SIG-M5 treated with dmso at 0.1 percent for 504 hours (cell line): Measurements from ENCODE around the gene TMC6.
A peak's percentile ranks its signal among the peaks of the same experiment; 100 is the strongest.
"Not testable (repeated sequence)": the region's sequence is repeated elsewhere in the genome, so short reads cannot be mapped to it uniquely, and the experiment has no call there.

Experiments
- DNase-seq: peaks from one replicate; lab custom pipeline; 2025; ENCODE audit not compliant: unreplicated experiment; lab: John Stamatoyannopoulos, UW

TMC6 gene

GRCh38 chr17:78125138-78125913, 3.2 kb downstream of the TMC6 start:
- no peak for DNase-seq

GRCh38 chr17:78124836-78125137, 3.8 kb downstream of the TMC6 start:
- DNase-seq: no peak

- peak; percentile 92 for DNase-seq
These were observed 4.3 kb downstream of the TMC6 start for GRCh38 chr17:78124081-78124835.

- DNase-seq: no peak
These were observed 5.2 kb downstream of the TMC6 start for GRCh38 chr17:78123258-78123929.

GRCh38 chr17:78122931-78123249, 5.7 kb downstream of the TMC6 start:
- no peak for DNase-seq

- DNase-seq: no peak
These were observed 6.2 kb downstream of the TMC6 start for GRCh38 chr17:78122216-78122930.

- no peak for DNase-seq
These were observed 6.7 kb downstream of the TMC6 start for GRCh38 chr17:78121801-78122215.

- no peak for DNase-seq
These were observed 7.4 kb downstream of the TMC6 start for GRCh38 chr17:78120971-78121800.

- no peak for DNase-seq
These were observed 8.0 kb downstream of the TMC6 start for GRCh38 chr17:78120537-78120936.

- no peak for DNase-seq
These were observed 9.7 kb downstream of the TMC6 start for GRCh38 chr17:78118801-78119241.

GRCh38 chr17:78117027-78117981, 11.3 kb downstream of the TMC6 start:
- no peak for DNase-seq

- no peak for DNase-seq
These were observed 12.1 kb downstream of the TMC6 start for GRCh38 chr17:78116411-78116810.

GRCh38 chr17:78115803-78116202, 12.8 kb downstream of the TMC6 start:
- not testable (repeated sequence) for DNase-seq

GRCh38 chr17:78114831-78115723, 13.5 kb downstream of the TMC6 start:
- no peak for DNase-seq

- peak; percentile 28 for DNase-seq
These were observed 14.5 kb downstream of the TMC6 start for GRCh38 chr17:78113804-78114785.

- DNase-seq: peak; percentile 56
These were observed 15.8 kb downstream of the TMC6 start for GRCh38 chr17:78112518-78113471.
